ENCODE results near the gene FSIP1.

GRCh38 chr15:39591141-39591895 lies 191.3 kb downstream of the FSIP1 start:
- TF ChIP-seq CTCF (IDR thresholded peaks at IDR 0.05; ENCODE audit: low read depth, low read length, poor library complexity, severe bottlenecking) (no peak), EZH2phosphoT487 (IDR thresholded peaks at IDR 0.05; ENCODE audit: borderline replicate concordance, low read length) (no peak)

Data from DOHH2 (cell line).